Spleen (tissue), 11 donors: Measurements from ENCODE around the gene NEDD1. TPM values are rescaled to one million over a fixed set of nuclear protein-coding genes. Genes with fewer than 3 reads are reported as not detected.

Experiments used
- DNase-seq: peaks from one replicate; pipeline ENCODE4 v3.0.0-alpha.2; 2020
- H3K27ac ChIP-seq, 8 donors: fragments of 200-600 bp; sonication (generic) in 7 of 8; 1 replicate in 4 of 8; 2 replicates in 4 of 8; pipeline versions ENCODE4 v1.5.0 to v1.8.0; 2016 to 2021; ENCODE audit warnings: inconsistent platforms in 4 of 8, mild to moderate bottlenecking in 4 of 8, moderate library complexity in 1 of 8
- H3K27me3 ChIP-seq, 7 donors: fragments of 200-600 bp; sonication (generic) in 6 of 7; replicated peaks in 1 of 7; 1 replicate in 4 of 7; 2 replicates in 3 of 7; pipeline versions ENCODE4 v1.5.0 to v1.8.0; 2016 to 2021; ENCODE audit warnings: inconsistent platforms in 3 of 7, mild to moderate bottlenecking in 1 of 7
- H3K36me3 ChIP-seq, 6 donors: fragments of 200-600 bp; sonication (generic) in 5 of 6; 1 replicate in 4 of 6; 2 replicates in 2 of 6; pipeline versions ENCODE4 v1.5.0 to v1.8.0; 2016 to 2021; ENCODE audit warnings: inconsistent platforms in 2 of 6
- H3K4me1 ChIP-seq, 6 donors: fragments of 200-600 bp; sonication (generic) in 5 of 6; 1 replicate in 3 of 6; 2 replicates in 3 of 6; pipeline versions ENCODE4 v1.5.0 to v1.8.0; 2016 to 2021; ENCODE audit warnings: inconsistent platforms in 3 of 6
- H3K4me3 ChIP-seq, 8 donors: fragments of 200-600 bp; sonication (generic) in 7 of 8; 1 replicate in 4 of 8; 2 replicates in 4 of 8; pipeline versions ENCODE4 v1.5.0 to v1.8.0; 2016 to 2021; ENCODE audit warnings: inconsistent platforms in 4 of 8, mild to moderate bottlenecking in 4 of 8, moderate library complexity in 2 of 8
- H3K9me3 ChIP-seq, 8 donors: fragments of 200-600 bp; sonication (generic) in 7 of 8; 1 replicate in 4 of 8; 2 replicates in 4 of 8; pipeline versions ENCODE4 v1.5.0 to v1.8.0; 2016 to 2021; ENCODE audit warnings: inconsistent platforms in 4 of 8
- POLR2A ChIP-seq, 3 donors: fragments of 450-650 bp; IDR thresholded peaks; one replicate each; pipeline ENCODE4 v1.5.1; 2017; ENCODE audit warnings: antibody characterized with exemption in 3 of 3, mild to moderate bottlenecking in 1 of 3
- POLR2AphosphoS5 ChIP-seq, 3 donors: sonication (generic); formaldehyde crosslinking; IDR thresholded peaks; one replicate each; pipeline ENCODE4 v1.5.1; 2017; ENCODE audit warnings: antibody characterized with exemption in 3 of 3
- WGBS, 5 donors: extraction: QIAGEN DNeasy Blood & Tissue Kit in 3 of 5; methylation state at CpG; one replicate each; pipeline versions ENCODE4 v1.1.5 to v1.1.7; 2013 to 2018; 5-methylcytosine and 5-hydroxymethylcytosine counted together
- intact Hi-C: fragments of 100-400 bp; cut with DNase I; formaldehyde crosslinking; loops from one replicate; pipeline ENCODE4 v1.15.0; 2023; ENCODE audit warnings: low total_unique reads
- polyA plus RNA-seq, 3 donors: library from polyadenylated mRNA; stranded (reverse); fragments of 200-250 nt; gene quantifications; one replicate each; pipeline ENCODE4 v1.2.1, GENCODE V29; 2013
- total RNA-seq, 7 donors: library from RNA; depleted of rRNA in 3 of 7; stranded (reverse); fragments of >200 nt in 3 of 7; fragmentation: NEBNext Ultra II Directional in 4 of 7; extraction: Animal tissue kit (Norgen Biotek cat#: 25700) in 4 of 7; gene quantifications; one replicate each; pipeline versions ENCODE4 v1.1.0 to v1.2.1, GENCODE V29; 2016 to 2021
- TF ChIP-seq, protein P1 (sequence below), 11 experiments: fragments of 200-600 bp in 7 of 11; fragments of 450-650 bp in 4 of 11; sonication (generic) in 4 of 11; IDR thresholded peaks in 8 of 11; conservative IDR thresholded peaks in 3 of 11; 1 replicate in 7 of 11; 2 replicates in 4 of 11; pipeline versions ENCODE4 v1.4.0 to v1.8.0; 2016 to 2021; ENCODE audit warnings: antibody characterized with exemption in 11 of 11, inconsistent platforms in 4 of 11, mild to moderate bottlenecking in 1 of 11
- donor health status: healthy with polysubstance abuse.
- donor health status: DM: no; HTN: no; CAD: no; lungs with moderate emphysema.
- donor health status: DM: no; HTN: no; CAD: no.
- donor health status: Bipolar disorder and iron deficiency.
- donor health status: healthy.
- donor health status: DM: no; HTN: no; CAD: no.
- donor health status: DM: yes; HTN: yes; CAD: no.

Gene NEDD1
- total and polyA plus RNA-seq, 10 donors, result 6.0 to 35.2 (median 21.0) TPM

DNA sequence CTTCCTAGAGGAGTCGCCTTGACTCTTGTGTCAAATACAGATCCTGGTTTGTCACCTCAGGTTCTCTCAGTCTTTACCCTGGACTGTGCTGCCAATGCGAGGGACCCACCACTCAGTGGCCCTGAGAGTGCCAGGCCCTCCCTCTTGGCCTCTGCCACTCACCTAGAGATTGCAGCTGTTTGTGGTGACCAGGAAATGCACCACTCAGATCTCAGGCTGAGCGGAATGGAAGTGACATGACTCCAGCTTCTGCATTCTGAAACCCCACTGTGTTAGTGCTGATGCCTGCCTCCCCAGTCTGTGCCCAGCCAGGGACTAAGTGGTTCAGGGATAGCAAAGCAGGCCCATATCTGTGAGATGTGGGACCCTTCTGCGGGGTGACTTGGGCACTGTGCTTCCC is 27.8 kb upstream of the NEDD1 start:
- DNase-seq, result no peak
- Histone ChIP-seq H3K36me3 (no peaks in the 10 kb centered on the region), H3K4me1 (no peaks in the 10 kb centered on the region), H3K9me3 (no peaks in the 10 kb centered on the region), H3K4me3 (no peak overlapping the region), H3K27me3 (no peaks in the 10 kb centered on the region), H3K27ac (no peak overlapping the region)
- whole genome bisulfite sequencing, 5 donors, result 50 to 66% (median 59%) methylated on average over 3 to 4 of the region's 4 CpGs
- intact Hi-C loops, result no loop called here
- TF ChIP-seq POLR2A (IDR thresholded peaks at IDR 0.05) (no peak), POLR2AphosphoS5 (IDR thresholded peaks at IDR 0.05) (no peak)
- TF ChIP-seq, protein P1, sequence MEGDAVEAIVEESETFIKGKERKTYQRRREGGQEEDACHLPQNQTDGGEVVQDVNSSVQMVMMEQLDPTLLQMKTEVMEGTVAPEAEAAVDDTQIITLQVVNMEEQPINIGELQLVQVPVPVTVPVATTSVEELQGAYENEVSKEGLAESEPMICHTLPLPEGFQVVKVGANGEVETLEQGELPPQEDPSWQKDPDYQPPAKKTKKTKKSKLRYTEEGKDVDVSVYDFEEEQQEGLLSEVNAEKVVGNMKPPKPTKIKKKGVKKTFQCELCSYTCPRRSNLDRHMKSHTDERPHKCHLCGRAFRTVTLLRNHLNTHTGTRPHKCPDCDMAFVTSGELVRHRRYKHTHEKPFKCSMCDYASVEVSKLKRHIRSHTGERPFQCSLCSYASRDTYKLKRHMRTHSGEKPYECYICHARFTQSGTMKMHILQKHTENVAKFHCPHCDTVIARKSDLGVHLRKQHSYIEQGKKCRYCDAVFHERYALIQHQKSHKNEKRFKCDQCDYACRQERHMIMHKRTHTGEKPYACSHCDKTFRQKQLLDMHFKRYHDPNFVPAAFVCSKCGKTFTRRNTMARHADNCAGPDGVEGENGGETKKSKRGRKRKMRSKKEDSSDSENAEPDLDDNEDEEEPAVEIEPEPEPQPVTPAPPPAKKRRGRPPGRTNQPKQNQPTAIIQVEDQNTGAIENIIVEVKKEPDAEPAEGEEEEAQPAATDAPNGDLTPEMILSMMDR (IDR thresholded peaks at IDR 0.05 in 8 of 11, conservative IDR thresholded peaks at IDR 0.05 in 3 of 11), result no peak

DNA sequence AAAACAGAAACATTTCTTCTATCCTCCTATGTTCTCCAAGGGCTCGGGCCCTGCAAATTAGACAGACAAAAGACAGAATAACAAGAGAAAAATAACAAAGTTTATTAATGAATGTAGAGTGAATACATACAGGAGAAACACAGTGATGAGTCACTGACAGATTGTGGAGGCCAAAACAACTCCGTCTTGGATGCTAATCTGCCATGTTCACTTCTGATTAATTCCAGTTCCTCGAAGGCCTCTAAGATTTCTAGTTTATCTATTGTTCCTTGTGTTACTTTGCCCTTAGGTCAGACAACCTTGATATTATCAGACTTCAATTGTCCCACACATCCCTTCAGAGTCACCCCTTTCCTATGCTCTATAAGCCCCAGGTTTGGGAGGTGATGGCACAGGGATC is 26.8 kb upstream of the NEDD1 start:
- no peak for DNase-seq
- Histone ChIP-seq H3K27ac (no peak overlapping the region), H3K4me1 (no peaks in the 10 kb centered on the region), H3K9me3 (no peaks in the 10 kb centered on the region), H3K36me3 (no peaks in the 10 kb centered on the region), H3K4me3 (no peak overlapping the region), H3K27me3 (no peaks in the 10 kb centered on the region)
- 81 to 95% (median 91%) methylated on average over 3 of the region's 3 CpGs for WGBS, 5 donors
- TF ChIP-seq POLR2AphosphoS5 (IDR thresholded peaks at IDR 0.05), result no peak
- TF ChIP-seq POLR2A (IDR thresholded peaks at IDR 0.05), result no peak
- TF ChIP-seq, protein P1 (IDR thresholded peaks at IDR 0.05 in 8 of 11, conservative IDR thresholded peaks at IDR 0.05 in 3 of 11), result no peak
- intact Hi-C loops, result no loop called here

DNA sequence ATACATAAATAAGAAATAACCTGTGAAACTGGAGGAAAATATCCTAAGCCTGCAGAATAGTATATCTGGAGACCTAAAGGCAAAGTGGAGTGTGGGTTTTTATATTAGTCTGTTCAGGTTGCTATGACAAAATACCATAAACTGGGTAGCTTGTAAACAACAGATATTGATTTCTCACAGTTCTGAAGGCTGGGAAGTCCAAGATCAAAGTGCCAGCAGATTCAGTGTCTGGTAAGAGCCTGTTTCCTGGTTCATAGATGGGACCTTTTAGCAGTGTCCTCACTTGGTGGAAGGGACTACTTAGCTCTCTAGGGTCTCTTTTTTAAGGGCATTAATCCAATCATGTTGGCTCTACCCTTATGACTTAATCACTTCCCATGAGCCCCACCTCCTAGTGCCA is 25.4 kb upstream of the NEDD1 start:
- intact Hi-C loops, result no loop called here
- no peak for TF ChIP-seq POLR2A (IDR thresholded peaks at IDR 0.05)
- TF ChIP-seq, protein P1 (IDR thresholded peaks at IDR 0.05 in 8 of 11, conservative IDR thresholded peaks at IDR 0.05 in 3 of 11), result no peak
- no peak for TF ChIP-seq POLR2AphosphoS5 (IDR thresholded peaks at IDR 0.05)
- DNase-seq, result no peak
- no peaks in the 10 kb centered on the region for H3K27me3 ChIP-seq
- no peak overlapping the region for H3K27ac ChIP-seq
- H3K4me3 ChIP-seq, result no peak overlapping the region
- no peaks in the 10 kb centered on the region for H3K9me3 ChIP-seq
- no peaks in the 10 kb centered on the region for H3K4me1 ChIP-seq
- no peaks in the 10 kb centered on the region for H3K36me3 ChIP-seq

DNA sequence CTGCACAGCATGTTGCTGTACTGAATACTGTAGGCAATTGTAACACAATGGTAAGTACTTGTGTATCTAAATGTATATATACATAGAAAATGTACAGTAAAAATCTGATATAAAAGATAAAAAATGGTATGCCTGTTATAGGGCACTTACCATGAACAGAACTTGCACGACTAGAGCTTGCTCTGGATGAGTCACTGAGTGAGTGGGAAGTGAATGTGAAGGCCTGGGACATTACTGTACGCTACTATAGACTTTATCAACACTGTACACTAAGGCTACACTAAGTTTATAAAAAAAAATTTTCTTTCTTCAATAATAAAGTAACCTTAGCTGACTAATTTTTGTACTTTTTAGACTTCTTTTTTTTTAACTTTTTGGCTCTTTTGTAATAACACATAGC is 24.2 kb upstream of the NEDD1 start:
- 61 to 78% (median 75%) methylated on average over 2 of the region's 2 CpGs for WGBS, 5 donors
- Histone ChIP-seq H3K27me3 (no peaks in the 10 kb centered on the region), H3K27ac (no peak overlapping the region), H3K9me3 (no peaks in the 10 kb centered on the region), H3K4me3 (no peak overlapping the region), H3K4me1 (no peaks in the 10 kb centered on the region), H3K36me3 (no peaks in the 10 kb centered on the region)
- no peak for DNase-seq
- intact Hi-C loops, result no loop called here
- TF ChIP-seq POLR2AphosphoS5 (IDR thresholded peaks at IDR 0.05), result no peak
- TF ChIP-seq POLR2A (IDR thresholded peaks at IDR 0.05), result no peak
- TF ChIP-seq, protein P1 (IDR thresholded peaks at IDR 0.05 in 8 of 11, conservative IDR thresholded peaks at IDR 0.05 in 3 of 11), result no peak
